HCT116 (cell line): ENCODE data around the gene ISOC1. TPM values are rescaled to one million over a fixed set of nuclear protein-coding genes. Genes with fewer than 3 reads are reported as not detected.

Source experiments
- ATAC-seq: fragments of 200-7000 bp; cut with Tn5 transposase; 2 replicates; pipeline ENCODE4 v1.9.1; 2020; ENCODE audit warnings: mild to moderate bottlenecking, moderate library complexity
- BruUV-seq: library from RNA; stranded (reverse); fragments of 400-500 nt; replicated peaks from 2 replicates; lab custom pipeline; 2021; lab: Mats Ljungman, UMichigan
- CTCF ChIA-PET: fragments of 300-600 bp; sonication (Branson Sonifier 250); formaldehyde crosslinking; loops from one replicate; lab custom pipeline; 2021; ENCODE audit warnings: antibody characterized with exemption; lab: Charles Lee
- POLR2A ChIA-PET: fragments of 300-600, 350-600 bp; sonication (Branson Sonifier 250); formaldehyde crosslinking; loops from one replicate; lab custom pipeline; 2021; ENCODE audit warnings: antibody characterized with exemption; lab: Charles Lee
- RAD21 ChIA-PET, 2 experiments: fragments of 300-600 bp; sonication (Branson Sonifier 250); formaldehyde crosslinking; loops; one replicate each; lab custom pipeline; 2023; ENCODE audit warnings: low total read pairs in 2 of 2; ENCODE audit not compliant: uncharacterized antibody in 2 of 2, unreplicated experiment in 2 of 2, low non-redundant PET in 1 of 2; lab: Charles Lee
- DNase-seq: peaks from one replicate; pipeline ENCODE4 v3.0.0-alpha.2; 2010; ENCODE audit warnings: low read depth, low spot score
- H2AFZ ChIP-seq: fragments of 200-600 bp; shearing (Covaris generic), sonication (generic); 2 replicates; pipeline ENCODE4 v1.6.1; 2017; ENCODE audit warnings: low read depth, mixed run types, mixed read lengths, antibody characterized with exemption, low read length; ENCODE audit not compliant: poor library complexity, severe bottlenecking
- H3K27ac ChIP-seq: 2 replicates; pipeline ENCODE4 v1.5.1; 2012; ENCODE audit warnings: low read depth, low read length
- H3K27me3 ChIP-seq: fragments of 200-600 bp; sonication (generic); 2 replicates; pipeline ENCODE4 v1.6.1; 2016; ENCODE audit warnings: mixed run types, low read length, mixed read lengths; ENCODE audit not compliant: insufficient read depth
- H3K36me3 ChIP-seq, 2 experiments: fragments of 200-500 bp in 1 of 2; fragments of 200-600 bp in 1 of 2; sonication (Bioruptor generic) in 1 of 2; sonication (generic) in 1 of 2; 2 replicates each; pipeline versions ENCODE4 v1.5.1 to v1.6.1; 2014 to 2016; ENCODE audit warnings: low read length in 2 of 2, inconsistent platforms in 1 of 2, mixed read lengths in 1 of 2, mixed run types in 1 of 2; ENCODE audit not compliant: insufficient read depth in 2 of 2, control insufficient read depth in 1 of 2
- H3K4me1 ChIP-seq, 2 experiments: fragments of 200-600 bp in 1 of 2; sonication (generic) in 1 of 2; 2 replicates each; pipeline versions ENCODE4 v1.5.1 to v1.6.1; 2012 to 2017; ENCODE audit warnings: low read length in 2 of 2, inconsistent platforms in 1 of 2, mild to moderate bottlenecking in 1 of 2, mixed read lengths in 1 of 2, mixed run types in 1 of 2, moderate library complexity in 1 of 2; ENCODE audit not compliant: insufficient read depth in 2 of 2, control insufficient read depth in 1 of 2
- H3K4me2 ChIP-seq: fragments of 200-600 bp; sonication (generic); 2 replicates; pipeline ENCODE4 v1.6.1; 2017; ENCODE audit warnings: mixed run types, low read length, mixed read lengths
- H3K4me3 ChIP-seq, 2 experiments: fragments of 200-600 bp in 1 of 2; sonication (generic) in 1 of 2; replicated peaks in 1 of 2; 2 replicates each; pipeline ENCODE4 v1.5.1; 2011 to 2016; ENCODE audit warnings: low read length in 2 of 2, control low read depth in 1 of 2, low read depth in 1 of 2, mild to moderate bottlenecking in 1 of 2, mixed read lengths in 1 of 2, mixed run types in 1 of 2
- H3K79me2 ChIP-seq: fragments of 200-600 bp; sonication (generic); 2 replicates; pipeline ENCODE4 v1.6.1; 2017; ENCODE audit warnings: mild to moderate bottlenecking, mixed run types, low read length, moderate library complexity, mixed read lengths; ENCODE audit not compliant: insufficient read depth
- H3K9ac ChIP-seq: fragments of 200-600 bp; sonication (generic); 2 replicates; pipeline ENCODE4 v1.6.1; 2016; ENCODE audit warnings: low read length, mixed read lengths
- H3K9me2 ChIP-seq: fragments of 200-600 bp; sonication (generic), shearing (Covaris generic); 2 replicates; pipeline ENCODE4 v1.6.1; 2017; ENCODE audit warnings: mixed run types, mild to moderate bottlenecking, moderate library complexity; ENCODE audit not compliant: insufficient read depth
- H3K9me3 ChIP-seq, 2 experiments: fragments of 200-500 bp in 1 of 2; fragments of 200-600 bp in 1 of 2; sonication (Bioruptor generic) in 1 of 2; sonication (generic) in 1 of 2; 2 replicates each; pipeline ENCODE4 v1.6.1; 2014 to 2017; ENCODE audit warnings: low read length in 2 of 2, mixed read lengths in 2 of 2, inconsistent platforms in 1 of 2, low read depth in 1 of 2, mild to moderate bottlenecking in 1 of 2, mixed run types in 1 of 2, moderate library complexity in 1 of 2; ENCODE audit not compliant: control insufficient read depth in 1 of 2, insufficient read depth in 1 of 2
- H4K20me1 ChIP-seq: fragments of 200-600 bp; sonication (generic), shearing (Covaris generic); 2 replicates; pipeline ENCODE4 v1.6.1; 2017; ENCODE audit warnings: mixed run types, mild to moderate bottlenecking, moderate library complexity; ENCODE audit not compliant: insufficient read depth
- CEBPB ChIP-seq: IDR thresholded peaks from 2 replicates; pipeline ENCODE4 v1.6.1; 2012; ENCODE audit warnings: low read depth
- EGR1 ChIP-seq: IDR thresholded peaks from 2 replicates; pipeline ENCODE4 v1.6.1; 2012; ENCODE audit warnings: low read depth
- EZH2 ChIP-seq: fragments of 200-600 bp; sonication (generic); IDR thresholded peaks from 2 replicates; pipeline ENCODE4 v1.6.1; 2017; ENCODE audit warnings: antibody characterized with exemption, mixed run types
- EZH2phosphoT487 ChIP-seq: fragments of 200-600 bp; IDR thresholded peaks from 2 replicates; pipeline ENCODE4 v1.6.1; 2018; ENCODE audit warnings: antibody characterized with exemption, borderline replicate concordance
- FOSL1 ChIP-seq: IDR thresholded peaks from 2 replicates; pipeline ENCODE4 v1.6.1; 2012; ENCODE audit warnings: low read depth
- JUND ChIP-seq: IDR thresholded peaks from 2 replicates; pipeline ENCODE4 v1.6.1; 2012
- RAD21 ChIP-seq: IDR thresholded peaks from 2 replicates; pipeline ENCODE4 v1.6.1; 2012; ENCODE audit warnings: low read depth, mild to moderate bottlenecking
- SIN3A ChIP-seq: IDR thresholded peaks from 2 replicates; pipeline ENCODE4 v1.6.1; 2012; ENCODE audit warnings: low read depth
- SP1 ChIP-seq: IDR thresholded peaks from 2 replicates; pipeline ENCODE4 v1.6.1; 2012; ENCODE audit warnings: low read depth
- SRF ChIP-seq: IDR thresholded peaks from 2 replicates; pipeline ENCODE4 v1.6.1; 2012; ENCODE audit warnings: low read depth
- YY1 ChIP-seq: IDR thresholded peaks from 2 replicates; pipeline ENCODE4 v1.6.1; 2011; ENCODE audit warnings: low read length, low read depth, moderate library complexity, mild to moderate bottlenecking; ENCODE audit not compliant: insufficient replicate concordance; ENCODE audit errors: extremely low read depth
- ZNF274 ChIP-seq: fragments of 200-500 bp; sonication (Bioruptor generic); IDR thresholded peaks from 2 replicates; pipeline ENCODE4 v1.6.1; 2014; ENCODE audit warnings: mild to moderate bottlenecking, low read depth, low read length, inconsistent platforms
- intact Hi-C: fragments of 100-400 bp; cut with micrococcal nuclease; formaldehyde crosslinking; loops from 2 replicates; pipeline ENCODE4 v1.10.0; 2022
- total RNA-seq: library from RNA; stranded (reverse); gene quantifications from one replicate; pipeline ENCODE4 v1.2.1, GENCODE V29; 2021; ENCODE audit not compliant: unreplicated experiment
- TF ChIP-seq, protein P1 (sequence below): IDR thresholded peaks from 2 replicates; pipeline ENCODE4 v1.6.1; 2011; ENCODE audit warnings: mild to moderate bottlenecking, low read length, moderate library complexity; ENCODE audit not compliant: insufficient replicate concordance; ENCODE audit errors: extremely low read depth
- TF ChIP-seq, protein P2 (sequence below): IDR thresholded peaks from 2 replicates; pipeline ENCODE4 v1.6.1; 2012

Gene ISOC1
- total RNA-seq, 1 experiment from 2014 or later, result 42.9 TPM

DNA sequence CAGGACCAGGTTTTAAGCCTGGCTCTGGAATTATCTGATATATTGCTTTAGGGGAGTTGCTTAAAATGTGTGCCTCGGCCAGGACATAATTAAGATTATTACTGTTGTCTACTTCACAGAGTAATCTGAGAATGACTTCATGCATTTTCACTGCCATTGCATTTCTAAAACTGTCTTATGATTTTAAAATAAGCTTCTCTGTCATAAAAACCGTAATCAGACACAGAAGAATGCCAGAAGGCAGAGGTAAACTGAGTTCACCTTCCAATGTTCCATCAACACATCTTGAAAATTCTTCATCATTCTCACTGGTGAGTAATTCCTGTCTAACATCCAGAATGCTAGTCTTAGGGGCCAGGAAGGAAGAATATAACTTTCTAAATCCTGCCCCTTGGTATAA lies 47.1 kb downstream of the ISOC1 start:
- Histone ChIP-seq H3K4me2 (no peak overlapping the region), H3K9me3 (no peaks in the 10 kb centered on the region), H3K79me2 (no peaks in the 10 kb centered on the region), H3K4me3 (no peak overlapping the region), H3K27me3 (no peaks in the 10 kb centered on the region), H3K36me3 (no peaks in the 10 kb centered on the region), H3K9me2 (no peaks in the 10 kb centered on the region), H3K27ac (no peak overlapping the region), H2AFZ (no peak overlapping the region), H3K4me1 (no peaks in the 10 kb centered on the region), H4K20me1 (no peaks in the 10 kb centered on the region), H3K9ac (no peak overlapping the region)
- ATAC-seq (no peak), DNase-seq (no peak)
- intact Hi-C loops, result no loop called here
- no peak for TF ChIP-seq SIN3A
- TF ChIP-seq, protein P1, sequence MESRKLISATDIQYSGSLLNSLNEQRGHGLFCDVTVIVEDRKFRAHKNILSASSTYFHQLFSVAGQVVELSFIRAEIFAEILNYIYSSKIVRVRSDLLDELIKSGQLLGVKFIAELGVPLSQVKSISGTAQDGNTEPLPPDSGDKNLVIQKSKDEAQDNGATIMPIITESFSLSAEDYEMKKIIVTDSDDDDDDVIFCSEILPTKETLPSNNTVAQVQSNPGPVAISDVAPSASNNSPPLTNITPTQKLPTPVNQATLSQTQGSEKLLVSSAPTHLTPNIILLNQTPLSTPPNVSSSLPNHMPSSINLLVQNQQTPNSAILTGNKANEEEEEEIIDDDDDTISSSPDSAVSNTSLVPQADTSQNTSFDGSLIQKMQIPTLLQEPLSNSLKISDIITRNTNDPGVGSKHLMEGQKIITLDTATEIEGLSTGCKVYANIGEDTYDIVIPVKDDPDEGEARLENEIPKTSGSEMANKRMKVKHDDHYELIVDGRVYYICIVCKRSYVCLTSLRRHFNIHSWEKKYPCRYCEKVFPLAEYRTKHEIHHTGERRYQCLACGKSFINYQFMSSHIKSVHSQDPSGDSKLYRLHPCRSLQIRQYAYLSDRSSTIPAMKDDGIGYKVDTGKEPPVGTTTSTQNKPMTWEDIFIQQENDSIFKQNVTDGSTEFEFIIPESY, result no peak
- no peak for TF ChIP-seq FOSL1
- TF ChIP-seq YY1, result no peak
- TF ChIP-seq SP1, result no peak
- TF ChIP-seq SRF, result no peak
- TF ChIP-seq CEBPB, result no peak
- no peak for TF ChIP-seq JUND
- no peak for TF ChIP-seq EZH2
- TF ChIP-seq, protein P2, sequence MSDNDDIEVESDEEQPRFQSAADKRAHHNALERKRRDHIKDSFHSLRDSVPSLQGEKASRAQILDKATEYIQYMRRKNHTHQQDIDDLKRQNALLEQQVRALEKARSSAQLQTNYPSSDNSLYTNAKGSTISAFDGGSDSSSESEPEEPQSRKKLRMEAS, result no peak
- TF ChIP-seq RAD21, result no peak
- no peak for TF ChIP-seq ZNF274
- TF ChIP-seq EZH2phosphoT487, result no peak
- no peak for TF ChIP-seq EGR1
- no TSS peak for BruUV-seq
- ChIA-PET CTCF (no interaction called here), POLR2A (no interaction called here), RAD21 (no interaction called here)
